Vagina (tissue), 2 donors: ENCODE measurements around the gene TIMM17B. TPM values are rescaled to one million over a fixed set of nuclear protein-coding genes. Genes with fewer than 3 reads are reported as not detected.

Experiments used
- DNase-seq, 2 donors: peaks; one replicate each; pipeline ENCODE4 v3.0.0-alpha.2; 2017; ENCODE audit errors: extremely low spot score in 2 of 2
- H3K27ac ChIP-seq: fragments of 200-600 bp; sonication (generic); one replicate; pipeline ENCODE4 v1.5.1; 2019
- H3K27me3 ChIP-seq: fragments of 200-600 bp; sonication (generic); one replicate; pipeline ENCODE4 v1.5.1; 2019
- H3K36me3 ChIP-seq, 2 donors: fragments of 200-600 bp; sonication (generic); one replicate each; pipeline ENCODE4 v1.5.1; 2017 to 2019
- H3K4me1 ChIP-seq: fragments of 200-600 bp; sonication (generic); one replicate; pipeline ENCODE4 v1.5.1; 2019
- H3K4me3 ChIP-seq, 2 donors: fragments of 200-600 bp; sonication (generic); 1 replicate in 1 of 2; 2 replicates in 1 of 2; pipeline ENCODE4 v1.5.1; 2016 to 2019
- H3K9me3 ChIP-seq: fragments of 200-600 bp; sonication (generic); one replicate; pipeline ENCODE4 v1.5.1; 2019
- POLR2A ChIP-seq, 2 donors: fragments of 450-650 bp; IDR thresholded peaks; one replicate each; pipeline ENCODE4 v1.6.1; 2017; ENCODE audit warnings: antibody characterized with exemption in 2 of 2, mild to moderate bottlenecking in 2 of 2, moderate library complexity in 2 of 2
- POLR2AphosphoS5 ChIP-seq, 2 donors: sonication (generic); formaldehyde crosslinking; IDR thresholded peaks; one replicate each; pipeline ENCODE4 v1.9.0; 2017; ENCODE audit warnings: antibody characterized with exemption in 2 of 2, mild to moderate bottlenecking in 2 of 2, low read depth in 1 of 2; ENCODE audit not compliant: insufficient read depth in 1 of 2
- intact Hi-C: fragments of 100-400 bp; cut with DNase I; formaldehyde crosslinking; loops from one replicate; pipeline ENCODE4 v1.15.1; 2023
- total RNA-seq: library from RNA; depleted of rRNA; stranded (reverse); fragments of >200 nt; gene quantifications from one replicate; pipeline ENCODE4 v1.2.3, GENCODE V29; 2016
- TF ChIP-seq, protein P1 (sequence below), 3 experiments: fragments of 450-650 bp in 2 of 3; fragments of 200-600 bp in 1 of 3; sonication (generic) in 1 of 3; IDR thresholded peaks; one replicate each; pipeline ENCODE4 v1.5.1; 2017 to 2019; ENCODE audit warnings: antibody characterized with exemption in 3 of 3, mild to moderate bottlenecking in 2 of 3, moderate library complexity in 2 of 3

The TIMM17B gene
- total RNA-seq, 1 donor from 2014 or later, result 43.5 TPM

DNA sequence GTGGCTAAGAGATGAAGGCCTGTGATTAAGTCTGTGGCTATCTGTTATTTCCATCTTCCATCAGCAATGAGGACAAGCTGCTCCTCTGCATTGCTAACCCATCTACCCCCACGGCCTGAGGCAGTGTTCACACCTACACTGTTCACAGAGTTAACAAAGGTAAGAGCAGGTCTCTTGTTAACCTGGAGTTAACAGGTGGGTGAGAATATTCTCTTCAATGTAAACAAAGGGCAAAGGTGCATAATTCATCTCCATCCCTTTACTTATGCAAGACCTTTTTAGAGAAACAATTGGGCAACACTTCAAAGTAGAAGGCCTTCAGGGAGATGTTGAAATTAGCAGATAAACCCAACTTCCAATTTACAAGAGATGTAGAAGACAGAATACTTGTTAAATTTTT lies 11.0 kb upstream of the TIMM17B start:
- TF ChIP-seq, protein P1, sequence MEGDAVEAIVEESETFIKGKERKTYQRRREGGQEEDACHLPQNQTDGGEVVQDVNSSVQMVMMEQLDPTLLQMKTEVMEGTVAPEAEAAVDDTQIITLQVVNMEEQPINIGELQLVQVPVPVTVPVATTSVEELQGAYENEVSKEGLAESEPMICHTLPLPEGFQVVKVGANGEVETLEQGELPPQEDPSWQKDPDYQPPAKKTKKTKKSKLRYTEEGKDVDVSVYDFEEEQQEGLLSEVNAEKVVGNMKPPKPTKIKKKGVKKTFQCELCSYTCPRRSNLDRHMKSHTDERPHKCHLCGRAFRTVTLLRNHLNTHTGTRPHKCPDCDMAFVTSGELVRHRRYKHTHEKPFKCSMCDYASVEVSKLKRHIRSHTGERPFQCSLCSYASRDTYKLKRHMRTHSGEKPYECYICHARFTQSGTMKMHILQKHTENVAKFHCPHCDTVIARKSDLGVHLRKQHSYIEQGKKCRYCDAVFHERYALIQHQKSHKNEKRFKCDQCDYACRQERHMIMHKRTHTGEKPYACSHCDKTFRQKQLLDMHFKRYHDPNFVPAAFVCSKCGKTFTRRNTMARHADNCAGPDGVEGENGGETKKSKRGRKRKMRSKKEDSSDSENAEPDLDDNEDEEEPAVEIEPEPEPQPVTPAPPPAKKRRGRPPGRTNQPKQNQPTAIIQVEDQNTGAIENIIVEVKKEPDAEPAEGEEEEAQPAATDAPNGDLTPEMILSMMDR (IDR thresholded peaks at IDR 0.05), result no peak
- TF ChIP-seq POLR2A (IDR thresholded peaks at IDR 0.05) (no peak), POLR2AphosphoS5 (IDR thresholded peaks at IDR 0.05; ENCODE audit: insufficient read depth in 1 of 2, low read depth in 1 of 2) (no peak)
- intact Hi-C loops, result no loop called here
- Histone ChIP-seq H3K4me1 (peaks cover 11% of the 10 kb centered on the region), H3K36me3 (peaks cover 0 to 6% of the 10 kb centered on the region in 2 donors), H3K9me3 (no peaks in the 10 kb centered on the region), H3K27me3 (no peaks in the 10 kb centered on the region), H3K4me3 (no peak overlapping the region), H3K27ac (no peak overlapping the region)
- DNase-seq, result no peak

DNA sequence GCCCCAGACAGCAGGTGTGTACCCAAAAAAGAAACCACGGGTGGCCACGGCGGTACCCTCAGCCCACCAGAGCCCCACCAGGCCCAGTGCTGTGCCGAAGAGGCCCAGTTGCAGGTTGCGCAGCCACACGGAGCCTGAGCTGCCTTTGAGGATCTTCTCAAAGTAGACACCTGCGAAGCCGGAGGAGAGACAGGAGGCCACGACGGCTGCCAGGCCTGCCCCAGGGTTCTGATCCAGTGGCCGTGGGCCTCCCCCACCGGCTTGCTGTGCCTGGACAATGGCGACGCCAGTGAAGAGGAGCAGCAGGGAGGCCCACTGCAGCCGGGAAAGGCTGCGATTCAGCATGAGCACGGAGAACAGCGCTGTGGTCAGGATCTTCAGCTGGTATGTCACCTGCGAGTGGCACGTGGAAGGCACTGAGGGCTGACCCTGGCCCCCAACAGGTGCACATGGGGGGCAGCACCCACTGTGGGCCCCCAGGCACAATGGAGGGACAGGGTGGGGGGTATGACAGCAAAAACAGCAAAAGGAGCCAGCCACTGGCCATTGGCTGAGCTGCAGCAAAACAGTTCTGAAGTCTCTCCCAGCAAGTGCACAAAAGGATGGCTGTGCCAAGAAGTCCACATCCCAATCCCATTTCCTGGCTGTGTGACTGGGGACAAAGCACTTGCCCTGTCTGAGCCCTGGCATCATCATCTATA lies 7.7 kb upstream of the TIMM17B start:
- Histone ChIP-seq H3K36me3 (peaks cover 0 to 20% of the 10 kb centered on the region in 2 donors), H3K9me3 (no peaks in the 10 kb centered on the region), H3K4me3 (no peak overlapping the region), H3K4me1 (peaks cover 5% of the 10 kb centered on the region), H3K27ac (no peak overlapping the region), H3K27me3 (no peaks in the 10 kb centered on the region)
- no peak for TF ChIP-seq POLR2A (IDR thresholded peaks at IDR 0.05)
- TF ChIP-seq, protein P1 (IDR thresholded peaks at IDR 0.05), result no peak
- TF ChIP-seq POLR2AphosphoS5 (IDR thresholded peaks at IDR 0.05; ENCODE audit: insufficient read depth in 1 of 2, low read depth in 1 of 2), result no peak
- intact Hi-C loops, result no loop called here
- DNase-seq, result no peak

DNA sequence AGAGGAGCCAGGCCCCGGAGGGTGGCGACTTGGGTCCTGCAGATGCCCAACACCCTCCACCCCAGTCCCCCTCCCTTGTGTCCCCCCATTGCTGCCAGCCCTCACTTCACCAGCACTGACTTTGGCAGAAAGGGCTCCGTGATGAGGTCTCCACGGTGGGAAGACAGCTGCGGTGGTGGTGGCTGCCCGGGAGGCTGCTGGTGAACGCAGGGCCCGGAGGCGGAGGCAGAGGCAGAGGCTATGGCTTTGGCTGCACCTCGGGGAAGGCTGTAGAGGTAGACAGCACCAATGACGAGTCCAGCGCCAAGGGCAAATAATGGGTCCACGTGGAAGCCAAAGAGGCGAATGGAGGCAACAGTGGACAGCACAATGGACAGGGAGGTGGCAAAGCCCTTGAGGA lies 7.1 kb upstream of the TIMM17B start:
- Histone ChIP-seq H3K36me3 (peaks cover 0 to 20% of the 10 kb centered on the region in 2 donors), H3K9me3 (no peaks in the 10 kb centered on the region), H3K4me3 (no peak overlapping the region), H3K4me1 (no peaks in the 10 kb centered on the region), H3K27me3 (no peaks in the 10 kb centered on the region), H3K27ac (no peak overlapping the region)
- TF ChIP-seq POLR2A (IDR thresholded peaks at IDR 0.05) (no peak), POLR2AphosphoS5 (IDR thresholded peaks at IDR 0.05; ENCODE audit: insufficient read depth in 1 of 2, low read depth in 1 of 2) (no peak)
- TF ChIP-seq, protein P1 (IDR thresholded peaks at IDR 0.05), result no peak
- DNase-seq, result no peak
- intact Hi-C loops, result no loop called here

DNA sequence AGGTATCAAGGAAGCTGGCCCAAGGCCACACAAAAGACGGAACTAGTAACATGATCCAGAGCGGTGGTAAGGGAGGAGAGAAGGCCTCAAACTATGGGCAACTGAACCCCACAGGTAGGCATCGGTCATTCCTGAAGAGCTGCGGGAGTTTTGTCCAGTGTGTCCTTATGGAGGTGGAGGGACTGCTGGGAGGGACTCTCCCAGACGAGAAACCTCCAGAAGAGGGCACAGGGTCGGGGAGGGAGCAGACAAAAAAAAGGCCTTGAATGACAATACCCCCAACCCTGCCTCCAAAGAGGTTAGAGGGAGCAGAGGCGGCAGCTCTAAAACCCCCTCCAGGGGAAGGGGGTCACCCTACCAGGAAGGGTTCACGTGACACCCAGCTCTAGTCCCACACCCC lies 6.6 kb upstream of the TIMM17B start:
- H3K9me3 ChIP-seq, result no peaks in the 10 kb centered on the region
- TF ChIP-seq, protein P1 (IDR thresholded peaks at IDR 0.05), result no peak
- TF ChIP-seq POLR2AphosphoS5 (IDR thresholded peaks at IDR 0.05; ENCODE audit: insufficient read depth in 1 of 2, low read depth in 1 of 2), result no peak
- TF ChIP-seq POLR2A (IDR thresholded peaks at IDR 0.05), result no peak

DNA sequence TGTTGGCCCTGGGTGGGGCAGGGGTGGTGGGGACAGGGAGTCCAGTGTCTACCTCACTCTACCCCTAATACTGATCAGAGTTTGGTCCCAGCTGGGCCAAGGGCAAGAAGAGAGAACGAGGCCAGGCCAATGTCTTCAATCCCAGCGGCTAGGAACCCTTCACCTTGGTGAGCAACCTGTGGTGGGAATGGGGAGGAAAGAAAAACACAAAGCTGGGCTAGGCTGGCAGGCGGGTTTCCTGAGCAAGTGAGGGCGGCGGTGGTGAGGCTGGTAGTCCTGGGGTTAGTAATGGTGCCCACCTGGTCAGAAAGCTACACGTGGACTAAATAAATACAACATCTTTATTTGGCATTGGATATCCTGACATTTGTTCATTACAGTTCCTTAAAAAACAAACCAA lies 5.7 kb upstream of the TIMM17B start:
- H3K36me3 ChIP-seq, result peaks cover 0 to 20% of the 10 kb centered on the region in 2 donors
- no peak overlapping the region for H3K4me3 ChIP-seq
- peaks cover 8% of the 10 kb centered on the region for H3K4me1 ChIP-seq
- H3K27ac ChIP-seq, result no peak overlapping the region
- H3K9me3 ChIP-seq, result no peaks in the 10 kb centered on the region
- no peaks in the 10 kb centered on the region for H3K27me3 ChIP-seq
- TF ChIP-seq POLR2A (IDR thresholded peaks at IDR 0.05) (no peak), POLR2AphosphoS5 (IDR thresholded peaks at IDR 0.05; ENCODE audit: insufficient read depth in 1 of 2, low read depth in 1 of 2) (no peak)
- TF ChIP-seq, protein P1 (IDR thresholded peaks at IDR 0.05), result no peak
- DNase-seq, result no peak
- intact Hi-C loops, result no loop called here

More for the DNA sequence above, 6.6 kb upstream of the TIMM17B start:
- intact Hi-C loops, result no loop called here
- Histone ChIP-seq H3K4me1 (peaks cover 3% of the 10 kb centered on the region), H3K4me3 (no peak overlapping the region), H3K36me3 (peaks cover 0 to 20% of the 10 kb centered on the region in 2 donors), H3K27ac (no peak overlapping the region), H3K27me3 (no peaks in the 10 kb centered on the region)
- no peak for DNase-seq
